ENCODE data around the gene L3HYPDH. TPM values are rescaled to one million over a fixed set of nuclear protein-coding genes. Genes with fewer than 3 reads are reported as not detected.

The L3HYPDH gene
- total and polyA plus RNA-seq, 2 of the 13 experiments (the other 11 are each of a cell fraction or from before 2014, with no cell fraction given), result 30.5 to 36.6 TPM

DNA sequence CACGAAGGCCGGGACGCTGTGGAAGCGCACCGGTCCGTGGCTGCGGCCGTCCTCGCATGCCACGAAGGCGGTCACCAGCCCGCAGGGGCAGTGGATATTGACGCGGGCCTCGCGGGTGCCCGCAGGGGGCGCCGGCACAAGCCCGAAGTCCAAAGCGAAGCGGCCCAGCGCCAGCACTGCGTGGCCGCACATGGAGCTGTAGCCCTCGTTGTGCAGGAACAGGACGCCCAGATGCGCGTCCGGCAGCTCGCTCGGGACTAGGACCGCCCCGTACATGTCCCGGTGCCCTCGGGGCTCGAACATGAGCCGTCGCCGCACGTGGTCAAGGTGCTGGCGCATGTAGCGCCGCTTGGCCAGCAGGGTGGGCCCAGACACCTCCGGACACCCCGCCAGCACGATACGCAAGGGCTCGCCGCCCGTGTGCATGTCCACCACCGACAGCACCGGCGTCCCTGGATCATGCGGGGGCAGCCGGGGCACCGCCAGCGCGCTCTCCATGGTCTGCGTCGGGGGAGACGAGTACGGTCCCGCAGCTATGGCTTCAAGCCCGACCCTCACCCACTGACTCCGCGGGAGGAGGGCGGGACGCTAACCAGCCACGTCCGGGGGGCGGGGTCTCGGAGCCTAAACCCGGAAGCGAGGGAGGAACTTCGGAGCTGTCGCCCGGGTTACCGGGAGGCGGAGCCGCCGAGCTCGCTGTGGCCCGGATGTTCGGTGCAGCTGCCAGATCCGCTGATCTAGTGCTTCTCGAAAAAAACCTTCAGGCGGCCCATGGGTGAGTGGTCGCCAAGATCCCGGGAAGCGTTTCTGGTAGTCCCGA, at the start of gene L3HYPDH, which contains the start of gene JKAMP (continued):
- TF ChIP-seq, protein P1, sequence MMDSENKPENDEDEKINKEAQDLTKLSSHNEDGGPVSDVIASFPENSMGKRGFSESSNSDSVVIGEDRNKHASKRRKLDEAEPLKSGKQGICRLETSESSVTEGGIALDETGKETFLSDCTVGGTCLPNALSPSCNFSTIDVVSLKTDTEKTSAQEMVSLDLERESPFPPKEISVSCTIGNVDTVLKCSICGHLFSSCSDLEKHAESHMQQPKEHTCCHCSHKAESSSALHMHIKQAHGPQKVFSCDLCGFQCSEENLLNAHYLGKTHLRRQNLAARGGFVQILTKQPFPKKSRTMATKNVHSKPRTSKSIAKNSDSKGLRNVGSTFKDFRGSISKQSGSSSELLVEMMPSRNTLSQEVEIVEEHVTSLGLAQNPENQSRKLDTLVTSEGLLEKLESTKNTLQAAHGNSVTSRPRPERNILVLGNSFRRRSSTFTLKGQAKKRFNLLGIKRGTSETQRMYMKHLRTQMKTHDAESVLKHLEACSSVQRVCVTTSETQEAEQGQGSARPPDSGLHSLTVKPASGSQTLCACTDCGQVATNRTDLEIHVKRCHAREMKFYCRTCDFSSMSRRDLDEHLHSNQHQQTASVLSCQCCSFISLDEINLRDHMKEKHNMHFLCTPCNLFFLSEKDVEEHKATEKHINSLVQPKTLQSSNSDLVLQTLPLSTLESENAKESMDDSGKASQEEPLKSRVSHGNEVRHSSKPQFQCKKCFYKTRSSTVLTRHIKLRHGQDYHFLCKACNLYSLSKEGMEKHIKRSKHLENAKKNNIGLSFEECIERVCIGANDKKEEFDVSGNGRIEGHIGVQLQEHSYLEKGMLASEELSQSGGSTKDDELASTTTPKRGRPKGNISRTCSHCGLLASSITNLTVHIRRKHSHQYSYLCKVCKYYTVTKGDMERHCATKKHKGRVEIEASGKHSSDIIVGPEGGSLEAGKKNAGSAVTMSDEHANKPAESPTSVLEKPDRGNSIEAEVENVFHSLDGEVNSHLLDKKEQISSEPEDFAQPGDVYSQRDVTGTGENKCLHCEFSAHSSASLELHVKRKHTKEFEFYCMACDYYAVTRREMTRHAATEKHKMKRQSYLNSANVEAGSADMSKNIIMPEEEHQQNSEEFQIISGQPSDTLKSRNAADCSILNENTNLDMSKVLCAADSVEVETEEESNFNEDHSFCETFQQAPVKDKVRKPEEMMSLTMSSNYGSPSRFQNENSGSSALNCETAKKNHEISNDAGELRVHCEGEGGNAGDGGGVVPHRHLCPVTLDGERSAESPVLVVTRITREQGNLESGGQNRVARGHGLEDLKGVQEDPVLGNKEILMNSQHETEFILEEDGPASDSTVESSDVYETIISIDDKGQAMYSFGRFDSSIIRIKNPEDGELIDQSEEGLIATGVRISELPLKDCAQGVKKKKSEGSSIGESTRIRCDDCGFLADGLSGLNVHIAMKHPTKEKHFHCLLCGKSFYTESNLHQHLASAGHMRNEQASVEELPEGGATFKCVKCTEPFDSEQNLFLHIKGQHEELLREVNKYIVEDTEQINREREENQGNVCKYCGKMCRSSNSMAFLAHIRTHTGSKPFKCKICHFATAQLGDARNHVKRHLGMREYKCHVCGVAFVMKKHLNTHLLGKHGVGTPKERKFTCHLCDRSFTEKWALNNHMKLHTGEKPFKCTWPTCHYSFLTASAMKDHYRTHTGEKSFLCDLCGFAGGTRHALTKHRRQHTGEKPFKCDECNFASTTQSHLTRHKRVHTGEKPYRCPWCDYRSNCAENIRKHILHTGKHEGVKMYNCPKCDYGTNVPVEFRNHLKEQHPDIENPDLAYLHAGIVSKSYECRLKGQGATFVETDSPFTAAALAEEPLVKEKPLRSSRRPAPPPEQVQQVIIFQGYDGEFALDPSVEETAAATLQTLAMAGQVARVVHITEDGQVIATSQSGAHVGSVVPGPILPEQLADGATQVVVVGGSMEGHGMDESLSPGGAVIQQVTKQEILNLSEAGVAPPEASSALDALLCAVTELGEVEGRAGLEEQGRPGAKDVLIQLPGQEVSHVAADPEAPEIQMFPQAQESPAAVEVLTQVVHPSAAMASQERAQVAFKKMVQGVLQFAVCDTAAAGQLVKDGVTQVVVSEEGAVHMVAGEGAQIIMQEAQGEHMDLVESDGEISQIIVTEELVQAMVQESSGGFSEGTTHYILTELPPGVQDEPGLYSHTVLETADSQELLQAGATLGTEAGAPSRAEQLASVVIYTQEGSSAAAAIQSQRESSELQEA (CRISPR knock-in tag; IDR thresholded peaks at IDR 0.05; ENCODE audit: not compliant biosample characterization), result peak; percentile 96
- TF ChIP-seq NR2F1 (CRISPR knock-in tag; IDR thresholded peaks at IDR 0.05) (no peak; a peak in 1 of 4 replicates), ZNF652 (CRISPR knock-in tag; IDR thresholded peaks at IDR 0.05; ENCODE audit: borderline replicate concordance, low read depth) (no peak; the same call in 1 of the 2 replicates), MYNN (CRISPR knock-in tag; IDR thresholded peaks at IDR 0.05; ENCODE audit: low read depth) (no peak), ZNF136 (CRISPR knock-in tag; IDR thresholded peaks at IDR 0.05; ENCODE audit: low read depth) (no peak; the same call in 1 of the 2 replicates), REXO4 (CRISPR knock-in tag; IDR thresholded peaks at IDR 0.05; ENCODE audit: borderline replicate concordance) (peak; percentile 94), ZNF607 (CRISPR knock-in tag; IDR thresholded peaks at IDR 0.05; ENCODE audit: borderline replicate concordance) (peak; percentile 98)
- TF ChIP-seq, protein P2, sequence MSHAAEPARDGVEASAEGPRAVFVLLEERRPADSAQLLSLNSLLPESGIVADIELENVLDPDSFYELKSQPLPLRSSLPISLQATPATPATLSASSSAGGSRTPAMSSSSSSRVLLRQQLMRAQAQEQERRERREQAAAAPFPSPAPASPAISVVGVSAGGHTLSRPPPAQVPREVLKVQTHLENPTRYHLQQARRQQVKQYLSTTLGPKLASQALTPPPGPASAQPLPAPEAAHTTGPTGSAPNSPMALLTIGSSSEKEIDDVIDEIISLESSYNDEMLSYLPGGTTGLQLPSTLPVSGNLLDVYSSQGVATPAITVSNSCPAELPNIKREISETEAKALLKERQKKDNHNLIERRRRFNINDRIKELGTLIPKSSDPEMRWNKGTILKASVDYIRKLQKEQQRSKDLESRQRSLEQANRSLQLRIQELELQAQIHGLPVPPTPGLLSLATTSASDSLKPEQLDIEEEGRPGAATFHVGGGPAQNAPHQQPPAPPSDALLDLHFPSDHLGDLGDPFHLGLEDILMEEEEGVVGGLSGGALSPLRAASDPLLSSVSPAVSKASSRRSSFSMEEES (CRISPR knock-in tag; IDR thresholded peaks at IDR 0.05), result peak; percentile 65
- TF ChIP-seq, protein P3, sequence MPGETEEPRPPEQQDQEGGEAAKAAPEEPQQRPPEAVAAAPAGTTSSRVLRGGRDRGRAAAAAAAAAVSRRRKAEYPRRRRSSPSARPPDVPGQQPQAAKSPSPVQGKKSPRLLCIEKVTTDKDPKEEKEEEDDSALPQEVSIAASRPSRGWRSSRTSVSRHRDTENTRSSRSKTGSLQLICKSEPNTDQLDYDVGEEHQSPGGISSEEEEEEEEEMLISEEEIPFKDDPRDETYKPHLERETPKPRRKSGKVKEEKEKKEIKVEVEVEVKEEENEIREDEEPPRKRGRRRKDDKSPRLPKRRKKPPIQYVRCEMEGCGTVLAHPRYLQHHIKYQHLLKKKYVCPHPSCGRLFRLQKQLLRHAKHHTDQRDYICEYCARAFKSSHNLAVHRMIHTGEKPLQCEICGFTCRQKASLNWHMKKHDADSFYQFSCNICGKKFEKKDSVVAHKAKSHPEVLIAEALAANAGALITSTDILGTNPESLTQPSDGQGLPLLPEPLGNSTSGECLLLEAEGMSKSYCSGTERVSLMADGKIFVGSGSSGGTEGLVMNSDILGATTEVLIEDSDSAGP (CRISPR knock-in tag; IDR thresholded peaks at IDR 0.05; ENCODE audit: borderline replicate concordance), result peak; percentile 94
- TF ChIP-seq, protein P4, sequence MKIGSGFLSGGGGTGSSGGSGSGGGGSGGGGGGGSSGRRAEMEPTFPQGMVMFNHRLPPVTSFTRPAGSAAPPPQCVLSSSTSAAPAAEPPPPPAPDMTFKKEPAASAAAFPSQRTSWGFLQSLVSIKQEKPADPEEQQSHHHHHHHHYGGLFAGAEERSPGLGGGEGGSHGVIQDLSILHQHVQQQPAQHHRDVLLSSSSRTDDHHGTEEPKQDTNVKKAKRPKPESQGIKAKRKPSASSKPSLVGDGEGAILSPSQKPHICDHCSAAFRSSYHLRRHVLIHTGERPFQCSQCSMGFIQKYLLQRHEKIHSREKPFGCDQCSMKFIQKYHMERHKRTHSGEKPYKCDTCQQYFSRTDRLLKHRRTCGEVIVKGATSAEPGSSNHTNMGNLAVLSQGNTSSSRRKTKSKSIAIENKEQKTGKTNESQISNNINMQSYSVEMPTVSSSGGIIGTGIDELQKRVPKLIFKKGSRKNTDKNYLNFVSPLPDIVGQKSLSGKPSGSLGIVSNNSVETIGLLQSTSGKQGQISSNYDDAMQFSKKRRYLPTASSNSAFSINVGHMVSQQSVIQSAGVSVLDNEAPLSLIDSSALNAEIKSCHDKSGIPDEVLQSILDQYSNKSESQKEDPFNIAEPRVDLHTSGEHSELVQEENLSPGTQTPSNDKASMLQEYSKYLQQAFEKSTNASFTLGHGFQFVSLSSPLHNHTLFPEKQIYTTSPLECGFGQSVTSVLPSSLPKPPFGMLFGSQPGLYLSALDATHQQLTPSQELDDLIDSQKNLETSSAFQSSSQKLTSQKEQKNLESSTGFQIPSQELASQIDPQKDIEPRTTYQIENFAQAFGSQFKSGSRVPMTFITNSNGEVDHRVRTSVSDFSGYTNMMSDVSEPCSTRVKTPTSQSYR (CRISPR knock-in tag; IDR thresholded peaks at IDR 0.05; ENCODE audit: borderline replicate concordance), result peak; percentile 27; the same call in 1 of the 2 replicates
